ENCODE data around the gene CASR.

CASR gene

DNA sequence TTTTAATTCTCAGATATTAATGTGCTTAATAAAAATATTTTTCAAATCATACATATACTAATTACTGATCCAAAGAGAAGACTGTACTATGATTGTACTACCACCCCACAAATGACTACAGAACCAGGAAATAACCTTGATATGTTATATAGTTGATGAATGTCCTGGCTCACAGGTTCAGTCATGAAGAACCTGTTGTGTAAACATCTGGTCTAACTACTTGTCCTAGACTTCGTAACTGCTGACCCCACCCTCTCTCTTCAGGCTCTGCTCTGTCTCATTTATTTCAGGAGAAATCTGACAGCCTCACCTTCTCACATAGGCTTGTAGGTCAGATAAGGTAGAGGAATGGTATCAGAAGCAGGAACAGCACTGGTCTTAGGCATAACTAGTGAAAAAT is 126.9 kb downstream of the CASR start:
- no peak overlapping the region for H3K4me3 ChIP-seq (ENCODE audit: low read depth in 1 of 5, low read length in 5 of 5)
- H3K9ac ChIP-seq (ENCODE audit: low read length in 5 of 5), result no peak overlapping the region
- peaks cover 0 to 4% (median 0%) of the 10 kb centered on the region in 5 donors for H3K4me1 ChIP-seq (ENCODE audit: control insufficient read depth in 5 of 5, insufficient read depth in 5 of 5, low read length in 5 of 5)
- H3K36me3 ChIP-seq (ENCODE audit: control insufficient read depth in 5 of 5, insufficient read depth in 5 of 5, low read length in 5 of 5), result no peaks in the 10 kb centered on the region
- H3K27ac ChIP-seq (ENCODE audit: low read depth, low read length), result no peak overlapping the region
- H3K27me3 ChIP-seq (ENCODE audit: control insufficient read depth in 5 of 5, insufficient read depth in 4 of 5, low read length in 5 of 5), result no peaks in the 10 kb centered on the region
- H3K9me3 ChIP-seq (ENCODE audit: control insufficient read depth in 5 of 5, low read length in 5 of 5), result no peaks in the 10 kb centered on the region

- Histone ChIP-seq H3K27ac (ENCODE audit: low read depth, low read length) (no peak overlapping the region), H3K4me3 (ENCODE audit: low read depth in 1 of 5, low read length in 5 of 5) (no peak overlapping the region), H3K36me3 (ENCODE audit: control insufficient read depth in 5 of 5, insufficient read depth in 5 of 5, low read length in 5 of 5) (no peaks in the 10 kb centered on the region), H3K9me3 (ENCODE audit: control insufficient read depth in 5 of 5, low read length in 5 of 5) (no peaks in the 10 kb centered on the region), H3K9ac (ENCODE audit: low read length in 5 of 5) (no peak overlapping the region), H3K4me1 (ENCODE audit: control insufficient read depth in 5 of 5, insufficient read depth in 5 of 5, low read length in 5 of 5) (peaks cover 0 to 4% (median 0%) of the 10 kb centered on the region in 5 donors), H3K27me3 (ENCODE audit: control insufficient read depth in 5 of 5, insufficient read depth in 4 of 5, low read length in 5 of 5) (peaks cover 0 to 4% (median 0%) of the 10 kb centered on the region in 5 donors)
These were observed 129.4 kb downstream of the CASR start for GRCh38 chr3:122312826-122313225.

- Histone ChIP-seq H3K9ac (ENCODE audit: low read length in 5 of 5) (no peak overlapping the region), H3K9me3 (ENCODE audit: control insufficient read depth in 5 of 5, low read length in 5 of 5) (no peaks in the 10 kb centered on the region), H3K4me1 (ENCODE audit: control insufficient read depth in 5 of 5, insufficient read depth in 5 of 5, low read length in 5 of 5) (peaks cover 0 to 4% (median 0%) of the 10 kb centered on the region in 5 donors), H3K4me3 (ENCODE audit: low read depth in 1 of 5, low read length in 5 of 5) (no peak overlapping the region), H3K27me3 (ENCODE audit: control insufficient read depth in 5 of 5, insufficient read depth in 4 of 5, low read length in 5 of 5) (peaks cover 0 to 4% (median 0%) of the 10 kb centered on the region in 5 donors), H3K27ac (ENCODE audit: low read depth, low read length) (no peak overlapping the region), H3K36me3 (ENCODE audit: control insufficient read depth in 5 of 5, insufficient read depth in 5 of 5, low read length in 5 of 5) (no peaks in the 10 kb centered on the region)
These were observed 129.8 kb downstream of the CASR start for GRCh38 chr3:122313281-122313680.

DNA sequence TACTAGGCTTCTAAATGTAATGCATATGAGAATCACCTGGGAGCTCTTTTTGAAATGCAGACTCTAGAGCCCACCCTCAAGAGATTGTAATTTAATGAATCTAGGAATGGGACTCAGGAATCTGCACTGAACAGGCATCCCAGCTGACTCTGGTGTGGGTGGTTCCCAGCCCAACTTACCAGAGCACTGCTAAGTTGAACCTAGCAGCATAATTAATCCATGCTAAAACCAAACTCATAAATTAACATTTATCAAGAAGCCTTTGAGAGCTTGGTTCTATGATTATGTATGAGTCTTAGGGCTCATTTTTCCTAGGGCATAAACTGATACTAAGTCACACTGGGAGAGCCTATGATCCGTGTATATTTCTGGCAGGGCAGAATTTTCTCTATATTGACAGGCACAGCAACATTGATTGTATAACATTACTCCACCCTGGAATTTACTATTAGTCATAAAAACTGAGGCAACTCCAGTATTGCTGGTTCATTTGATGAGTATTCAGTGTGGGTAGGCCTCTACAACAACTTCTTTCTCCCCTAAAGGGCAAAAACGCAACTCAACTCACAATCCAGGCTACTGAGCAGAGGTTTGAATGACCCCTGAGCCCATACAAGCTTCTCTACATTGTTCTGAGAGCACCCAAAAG is 130.9 kb downstream of the CASR start:
- Histone ChIP-seq H3K36me3 (ENCODE audit: control insufficient read depth in 5 of 5, insufficient read depth in 5 of 5, low read length in 5 of 5) (no peaks in the 10 kb centered on the region), H3K9ac (ENCODE audit: low read length in 5 of 5) (no peak overlapping the region), H3K4me3 (ENCODE audit: low read depth in 1 of 5, low read length in 5 of 5) (no peak overlapping the region), H3K27ac (ENCODE audit: low read depth, low read length) (no peak overlapping the region), H3K9me3 (ENCODE audit: control insufficient read depth in 5 of 5, low read length in 5 of 5) (peaks cover 0 to 3% (median 0%) of the 10 kb centered on the region in 5 donors), H3K4me1 (ENCODE audit: control insufficient read depth in 5 of 5, insufficient read depth in 5 of 5, low read length in 5 of 5) (peaks cover 0 to 4% (median 0%) of the 10 kb centered on the region in 5 donors), H3K27me3 (ENCODE audit: control insufficient read depth in 5 of 5, insufficient read depth in 4 of 5, low read length in 5 of 5) (peaks cover 0 to 4% (median 0%) of the 10 kb centered on the region in 5 donors)

DNA sequence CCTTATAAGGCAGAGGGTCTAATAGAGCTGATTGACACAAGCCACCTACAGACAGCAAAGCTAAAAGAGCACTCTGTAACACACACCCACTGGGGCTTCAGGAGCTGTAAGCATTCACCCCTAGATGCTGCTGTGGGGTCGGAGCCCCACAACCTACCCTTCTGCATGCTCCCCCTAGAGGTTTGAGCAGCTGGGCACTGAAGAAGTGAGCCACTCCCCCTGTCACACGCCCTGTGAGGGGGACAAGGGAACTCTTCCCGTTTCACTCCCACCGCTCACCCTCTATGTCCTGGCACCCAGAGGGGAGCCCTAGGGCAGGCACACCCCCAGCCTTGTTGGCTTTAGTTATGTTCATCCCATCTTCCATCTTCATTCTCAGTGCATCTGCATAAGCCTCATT is 132.2 kb downstream of the CASR start:
- Histone ChIP-seq H3K27me3 (ENCODE audit: control insufficient read depth in 5 of 5, insufficient read depth in 4 of 5, low read length in 5 of 5) (peaks cover 0 to 4% (median 0%) of the 10 kb centered on the region in 5 donors), H3K36me3 (ENCODE audit: control insufficient read depth in 5 of 5, insufficient read depth in 5 of 5, low read length in 5 of 5) (no peaks in the 10 kb centered on the region), H3K9ac (ENCODE audit: low read length in 5 of 5) (no peak overlapping the region), H3K27ac (ENCODE audit: low read depth, low read length) (no peak overlapping the region), H3K4me1 (ENCODE audit: control insufficient read depth in 5 of 5, insufficient read depth in 5 of 5, low read length in 5 of 5) (peaks cover 0 to 4% (median 0%) of the 10 kb centered on the region in 5 donors), H3K4me3 (ENCODE audit: low read depth in 1 of 5, low read length in 5 of 5) (no peak overlapping the region), H3K9me3 (ENCODE audit: control insufficient read depth in 5 of 5, low read length in 5 of 5) (peaks cover 0 to 7% (median 0%) of the 10 kb centered on the region in 5 donors)

- peaks cover 0 to 4% (median 0%) of the 10 kb centered on the region in 5 donors for H3K4me1 ChIP-seq (ENCODE audit: control insufficient read depth in 5 of 5, insufficient read depth in 5 of 5, low read length in 5 of 5)
- H3K9ac ChIP-seq (ENCODE audit: low read length in 5 of 5), result no peak overlapping the region
- peaks cover 0 to 4% (median 0%) of the 10 kb centered on the region in 5 donors for H3K27me3 ChIP-seq (ENCODE audit: control insufficient read depth in 5 of 5, insufficient read depth in 4 of 5, low read length in 5 of 5)
- H3K9me3 ChIP-seq (ENCODE audit: control insufficient read depth in 5 of 5, low read length in 5 of 5), result peaks cover 0 to 7% (median 0%) of the 10 kb centered on the region in 5 donors
- no peaks in the 10 kb centered on the region for H3K36me3 ChIP-seq (ENCODE audit: control insufficient read depth in 5 of 5, insufficient read depth in 5 of 5, low read length in 5 of 5)
- H3K27ac ChIP-seq (ENCODE audit: low read depth, low read length), result no peak overlapping the region
- no peak overlapping the region for H3K4me3 ChIP-seq (ENCODE audit: low read depth in 1 of 5, low read length in 5 of 5)
These were observed 132.9 kb downstream of the CASR start for GRCh38 chr3:122316368-122316767.

- peaks cover 0 to under 1% (median 0%) of the 10 kb centered on the region in 5 donors for H3K4me1 ChIP-seq (ENCODE audit: control insufficient read depth in 5 of 5, insufficient read depth in 5 of 5, low read length in 5 of 5)
- no peak overlapping the region for H3K4me3 ChIP-seq (ENCODE audit: low read depth in 1 of 5, low read length in 5 of 5)
- H3K9ac ChIP-seq (ENCODE audit: low read length in 5 of 5), result no peak overlapping the region
- H3K27ac ChIP-seq (ENCODE audit: low read depth, low read length), result no peak overlapping the region
- peaks cover 0 to 7% (median 0%) of the 10 kb centered on the region in 5 donors for H3K9me3 ChIP-seq (ENCODE audit: control insufficient read depth in 5 of 5, low read length in 5 of 5)
- no peaks in the 10 kb centered on the region for H3K36me3 ChIP-seq (ENCODE audit: control insufficient read depth in 5 of 5, insufficient read depth in 5 of 5, low read length in 5 of 5)
- H3K27me3 ChIP-seq (ENCODE audit: control insufficient read depth in 5 of 5, insufficient read depth in 4 of 5, low read length in 5 of 5), result peaks cover 0 to 4% (median 0%) of the 10 kb centered on the region in 5 donors
These were observed 135.2 kb downstream of the CASR start for GRCh38 chr3:122318620-122319019.

DNA sequence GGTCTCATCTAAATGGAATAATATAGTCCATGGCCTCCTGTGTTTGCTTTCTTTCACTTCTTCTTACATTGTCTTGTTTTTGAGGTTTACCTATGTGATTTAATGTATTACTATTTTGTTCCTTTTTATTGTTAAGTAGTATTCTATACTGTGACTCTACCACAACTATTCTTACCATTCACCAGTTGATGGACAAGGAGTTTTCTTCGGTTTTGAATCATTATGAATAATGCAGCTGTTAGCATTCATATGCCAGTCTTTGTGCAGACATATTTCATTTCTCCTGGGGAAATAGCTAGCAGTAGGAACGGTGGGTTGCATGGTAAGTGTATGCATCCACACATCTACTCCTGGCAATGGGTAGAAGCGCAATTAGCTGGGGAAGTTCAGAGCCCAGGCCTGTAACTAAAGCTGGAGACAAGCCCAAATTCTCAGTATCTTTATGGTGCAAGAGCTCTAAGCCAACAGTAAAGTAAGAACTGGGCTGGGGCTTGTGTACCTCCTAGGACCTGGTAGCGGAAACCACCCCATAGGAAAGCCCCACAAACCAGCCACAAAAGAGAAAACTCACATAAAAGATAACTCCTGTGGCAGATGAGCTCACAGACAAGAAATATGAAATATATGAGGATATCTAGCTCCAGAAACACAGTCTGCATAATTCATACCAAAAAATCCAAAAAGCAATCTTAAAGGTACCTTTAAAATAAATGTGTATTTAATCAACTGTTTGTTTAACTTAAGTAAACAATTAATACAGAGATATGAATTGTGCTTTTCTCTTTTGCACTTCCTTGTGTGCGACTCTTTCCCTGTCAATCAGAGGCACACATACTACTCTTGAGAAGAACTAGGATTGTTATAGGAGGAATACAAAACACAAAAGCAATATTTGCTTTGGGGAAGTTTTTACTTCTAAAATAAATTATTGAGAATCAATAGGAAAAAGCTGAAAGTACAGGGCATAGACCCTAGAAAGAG is 138.9 kb downstream of the CASR start:
- H3K4me1 ChIP-seq (ENCODE audit: control insufficient read depth in 5 of 5, insufficient read depth in 5 of 5, low read length in 5 of 5), result peaks cover 0 to 21% (median 5%) of the 10 kb centered on the region in 5 donors
- no peaks in the 10 kb centered on the region for H3K27me3 ChIP-seq (ENCODE audit: control insufficient read depth in 5 of 5, insufficient read depth in 4 of 5, low read length in 5 of 5)
- H3K4me3 ChIP-seq (ENCODE audit: low read depth in 1 of 5, low read length in 5 of 5), result no peak overlapping the region
- H3K9me3 ChIP-seq (ENCODE audit: control insufficient read depth in 5 of 5, low read length in 5 of 5), result peaks cover 0 to 7% (median 0%) of the 10 kb centered on the region in 5 donors
- H3K27ac ChIP-seq (ENCODE audit: low read depth, low read length), result no peak overlapping the region
- H3K9ac ChIP-seq (ENCODE audit: low read length in 5 of 5), result no peak overlapping the region
- H3K36me3 ChIP-seq (ENCODE audit: control insufficient read depth in 5 of 5, insufficient read depth in 5 of 5, low read length in 5 of 5), result no peaks in the 10 kb centered on the region

DNA sequence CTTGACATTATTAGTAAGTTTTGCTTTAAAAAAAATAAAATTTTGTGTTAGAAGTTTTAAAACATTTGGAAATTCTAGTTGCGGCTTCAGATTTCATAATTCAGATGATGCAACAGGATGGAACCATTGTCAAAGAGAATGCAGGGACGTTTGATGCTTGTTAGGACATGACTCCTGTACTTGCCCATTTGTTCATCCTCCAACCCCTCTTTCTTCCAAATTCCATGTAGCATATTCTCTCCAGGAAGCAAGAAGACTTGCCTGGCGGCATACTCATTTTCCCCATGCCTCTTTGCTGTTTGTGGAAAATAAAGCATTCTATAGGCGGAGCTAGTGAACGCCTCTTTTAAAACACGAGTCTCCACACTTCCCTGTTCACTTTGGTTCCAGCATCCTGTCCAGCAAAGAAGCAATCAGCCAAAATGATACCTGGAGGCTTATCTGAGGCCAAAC is 141.4 kb downstream of the CASR start, which contains the start of gene CSTA:
Gene CSTA, plus strand, starts transcription at position 378 of the 453 bp plus-strand sequence. Its CDS starts 45 bp downstream, at position 423.
- no peak within 1 kb of the TSS for H3K27ac ChIP-seq (ENCODE audit: low read depth, low read length)

More for the DNA sequence above, 141.4 kb downstream of the CASR start, which contains the start of gene CSTA:
- H3K27me3 ChIP-seq (ENCODE audit: control insufficient read depth in 5 of 5, insufficient read depth in 4 of 5, low read length in 5 of 5), result no peaks in the 10 kb centered on the region
- no peaks in the 10 kb centered on the region for H3K36me3 ChIP-seq (ENCODE audit: control insufficient read depth in 5 of 5, insufficient read depth in 5 of 5, low read length in 5 of 5)
- H3K4me3 ChIP-seq (ENCODE audit: low read depth in 1 of 5, low read length in 5 of 5), result peak within 1 kb of the TSS; percentile 39 to 72 (median 63)
- peaks cover 0 to 5% (median 0%) of the 10 kb centered on the region in 5 donors for H3K9me3 ChIP-seq (ENCODE audit: control insufficient read depth in 5 of 5, low read length in 5 of 5)
- peak within 1 kb of the TSS in 1 of 5 donors; percentile 54 for H3K9ac ChIP-seq (ENCODE audit: low read length in 5 of 5)
- H3K4me1 ChIP-seq (ENCODE audit: control insufficient read depth in 5 of 5, insufficient read depth in 5 of 5, low read length in 5 of 5), result peaks cover 0 to 21% (median 5%) of the 10 kb centered on the region in 5 donors
